Smooth muscle cell (in vitro differentiated cells): ENCODE data around the gene MANSC4. TPM values are rescaled to one million over a fixed set of nuclear protein-coding genes. Genes with fewer than 3 reads are reported as not detected.

Experiments used
- DNase-seq: peaks from one replicate; lab custom pipeline; 2025; ENCODE audit not compliant: unreplicated experiment; lab: John Stamatoyannopoulos, UW
- H2AFZ ChIP-seq: fragments of 200-600 bp; sonication (generic); 2 replicates; pipeline ENCODE4 v1.6.0; 2016; ENCODE audit warnings: antibody characterized with exemption, low read depth, mild to moderate bottlenecking
- H3F3A ChIP-seq: fragments of 200-600 bp; sonication (generic); 2 replicates; pipeline ENCODE4 v1.6.0; 2017; ENCODE audit warnings: antibody characterized with exemption, low read depth
- H3K27ac ChIP-seq: fragments of 200-600 bp; sonication (generic); 2 replicates; pipeline ENCODE4 v1.5.1; 2016; ENCODE audit warnings: low read depth, mild to moderate bottlenecking
- H3K27me3 ChIP-seq: fragments of 200-600 bp; sonication (generic); 2 replicates; pipeline ENCODE4 v1.6.1; 2016; ENCODE audit warnings: low read depth, mild to moderate bottlenecking
- H3K36me3 ChIP-seq: fragments of 200-600 bp; sonication (generic); 2 replicates; pipeline ENCODE4 v1.5.1; 2016; ENCODE audit warnings: low read depth
- H3K4me1 ChIP-seq: fragments of 200-600 bp; sonication (generic); 2 replicates; pipeline ENCODE4 v1.5.1; 2016; ENCODE audit warnings: low read depth
- H3K4me2 ChIP-seq: fragments of 200-600 bp; sonication (generic); 2 replicates; pipeline ENCODE4 v1.6.0; 2016; ENCODE audit warnings: mild to moderate bottlenecking
- H3K4me3 ChIP-seq: fragments of 200-600 bp; sonication (generic); 2 replicates; pipeline ENCODE4 v1.5.1; 2016; ENCODE audit warnings: mild to moderate bottlenecking
- H3K79me2 ChIP-seq: fragments of 200-600 bp; sonication (generic); 2 replicates; pipeline ENCODE4 v1.6.0; 2016; ENCODE audit warnings: low read depth, mild to moderate bottlenecking
- H3K9ac ChIP-seq: fragments of 200-600 bp; sonication (generic); 2 replicates; pipeline ENCODE4 v1.6.0; 2016; ENCODE audit warnings: low read depth
- H3K9me3 ChIP-seq: fragments of 200-600 bp; sonication (generic); replicated peaks from 2 replicates; pipeline ENCODE4 v1.5.1; 2016; ENCODE audit warnings: low read depth
- H4K20me1 ChIP-seq: fragments of 200-600 bp; sonication (generic); 2 replicates; pipeline ENCODE4 v1.6.0; 2016; ENCODE audit warnings: low read depth
- CTCF ChIP-seq: fragments of 200-600 bp; sonication (generic); IDR thresholded peaks from 2 replicates; pipeline ENCODE4 v1.5.1; 2017; ENCODE audit warnings: borderline replicate concordance, mild to moderate bottlenecking, antibody characterized with exemption; ENCODE audit not compliant: insufficient read depth, poor library complexity, severe bottlenecking
- WGBS: methylation state at CpG from one replicate; pipeline ENCODE4 v1.1.7; 2016; ENCODE audit warnings: low lambda C conversion rate; 5-methylcytosine and 5-hydroxymethylcytosine counted together
- polyA plus RNA-seq: library from polyadenylated mRNA; unstranded; fragments of >200 nt; fragmentation: Nextera tagmentation; extraction: Ambion mirVana; gene quantifications from 2 replicates; pipeline ENCODE4 v1.2.1, GENCODE V29; 2016
- total RNA-seq: library from RNA; depleted of rRNA; stranded (reverse); fragments of >200 nt; gene quantifications from 2 replicates; pipeline ENCODE4 v1.2.3, GENCODE V29; 2014

The MANSC4 gene
- total and polyA plus RNA-seq, 2 experiments from 2014 or later, result 0.47 to 2.9 TPM

- no peaks in the 10 kb centered on the region for H3K79me2 ChIP-seq
- no peaks in the 10 kb centered on the region for H3K4me1 ChIP-seq
- TF ChIP-seq CTCF, result no peak
- H3K4me3 ChIP-seq, result no peak overlapping the region
- peaks cover 12% of the 10 kb centered on the region for H3F3A ChIP-seq
- no peaks in the 10 kb centered on the region for H3K9me3 ChIP-seq
- peak overlapping the region; percentile 46 for H2AFZ ChIP-seq
- H3K27ac ChIP-seq, result no peak overlapping the region
- no peaks in the 10 kb centered on the region for H3K36me3 ChIP-seq
- H4K20me1 ChIP-seq, result no peaks in the 10 kb centered on the region
- no peak overlapping the region for H3K4me2 ChIP-seq
- no peak for DNase-seq
- H3K9ac ChIP-seq, result no peak overlapping the region
- no peaks in the 10 kb centered on the region for H3K27me3 ChIP-seq
- WGBS, result 35% methylated on average over 3 of the region's 3 CpGs
Measured at GRCh38 chr12:27814851-27815591, 35.0 kb upstream of the MANSC4 start.

DNA sequence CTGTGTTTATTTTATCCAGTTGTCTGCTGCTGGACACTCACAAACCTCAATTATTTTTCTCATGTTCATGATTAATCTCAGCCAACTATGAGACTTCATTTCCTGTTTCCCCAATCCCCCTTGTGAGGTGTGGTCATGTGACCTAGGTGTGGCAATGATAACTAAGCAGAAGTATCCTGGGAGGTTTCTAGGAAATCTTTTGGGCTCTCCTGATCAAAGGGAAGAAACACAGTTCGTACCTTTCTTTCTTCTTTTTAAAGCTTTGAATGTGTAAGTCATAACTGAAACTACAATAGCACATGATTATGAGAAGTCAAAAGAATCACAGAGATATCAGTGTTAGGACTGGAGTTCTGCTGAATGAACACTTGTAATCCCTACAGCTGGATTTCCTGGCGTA lies 34.4 kb upstream of the MANSC4 start:
- no peak for TF ChIP-seq CTCF
- no peak for DNase-seq
- Histone ChIP-seq H3F3A (peaks cover 12% of the 10 kb centered on the region), H3K4me2 (no peak overlapping the region), H3K27ac (no peak overlapping the region), H3K4me1 (no peaks in the 10 kb centered on the region), H2AFZ (no peak overlapping the region), H3K27me3 (no peaks in the 10 kb centered on the region), H3K9me3 (no peaks in the 10 kb centered on the region), H3K79me2 (no peaks in the 10 kb centered on the region), H4K20me1 (no peaks in the 10 kb centered on the region), H3K36me3 (no peaks in the 10 kb centered on the region), H3K9ac (no peak overlapping the region), H3K4me3 (no peak overlapping the region)
- WGBS, result 93% methylated on average over 2 of the region's 2 CpGs

DNA sequence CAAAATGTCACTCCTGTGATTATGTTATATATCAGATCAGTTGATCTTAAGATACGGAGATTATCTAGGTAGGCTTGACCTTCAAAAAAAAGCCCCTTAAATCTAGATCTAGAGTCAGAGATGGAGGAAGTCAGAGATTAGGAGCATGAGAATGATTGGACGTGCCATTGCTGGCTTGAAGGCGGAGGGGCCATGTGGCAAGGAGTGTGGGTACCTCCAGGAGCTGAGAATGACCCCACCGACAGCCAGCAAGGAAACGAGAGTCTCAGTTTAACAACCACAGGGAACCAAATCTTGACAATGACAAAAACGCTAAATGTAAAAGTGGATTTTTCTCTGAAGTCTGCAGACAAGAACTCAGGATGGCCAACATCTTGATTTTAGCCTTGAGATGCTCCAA lies 32.5 kb upstream of the MANSC4 start:
- H3K4me1 ChIP-seq, result no peaks in the 10 kb centered on the region
- H2AFZ ChIP-seq, result no peak overlapping the region
- H3K27me3 ChIP-seq, result no peaks in the 10 kb centered on the region
- no peak for DNase-seq
- no peak overlapping the region for H3K4me3 ChIP-seq
- H3K9ac ChIP-seq, result no peak overlapping the region
- H3K36me3 ChIP-seq, result no peaks in the 10 kb centered on the region
- TF ChIP-seq CTCF, result no peak
- H3K4me2 ChIP-seq, result no peak overlapping the region
- H3K9me3 ChIP-seq, result no peaks in the 10 kb centered on the region
- no peaks in the 10 kb centered on the region for H4K20me1 ChIP-seq
- peaks cover 12% of the 10 kb centered on the region for H3F3A ChIP-seq
- no peaks in the 10 kb centered on the region for H3K79me2 ChIP-seq
- H3K27ac ChIP-seq, result no peak overlapping the region
- 90% methylated on average over 6 of the region's 6 CpGs for WGBS

DNA sequence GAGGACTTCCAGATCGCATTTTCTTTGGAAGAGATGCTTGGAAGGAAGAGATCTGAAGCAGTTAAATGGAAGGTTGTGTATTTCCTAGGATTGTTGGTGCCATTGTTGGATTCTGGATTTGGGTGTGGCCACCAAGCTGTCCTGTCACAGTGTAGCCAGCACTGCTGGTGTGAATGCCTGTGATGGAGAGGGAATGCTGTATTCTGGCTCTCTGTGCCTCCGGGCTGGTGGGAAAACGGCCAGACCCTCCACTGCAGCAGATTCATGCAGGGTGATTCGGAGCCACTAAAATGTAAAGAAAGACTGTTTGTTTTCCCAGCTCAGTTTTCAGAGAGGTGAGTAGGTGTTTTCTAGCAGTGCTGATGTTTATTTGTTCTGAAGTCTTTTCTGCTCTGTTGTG lies 30.7 kb upstream of the MANSC4 start:
- Histone ChIP-seq H3K4me3 (no peak overlapping the region), H3K79me2 (no peaks in the 10 kb centered on the region), H3K9ac (no peak overlapping the region), H3K27me3 (no peaks in the 10 kb centered on the region), H4K20me1 (no peaks in the 10 kb centered on the region), H3K36me3 (no peaks in the 10 kb centered on the region), H3K4me2 (no peak overlapping the region), H3K27ac (no peak overlapping the region), H3F3A (peaks cover 12% of the 10 kb centered on the region), H2AFZ (no peak overlapping the region), H3K9me3 (no peaks in the 10 kb centered on the region), H3K4me1 (no peaks in the 10 kb centered on the region)
- WGBS, result 60% methylated on average over 4 of the region's 4 CpGs
- no peak for DNase-seq
- TF ChIP-seq CTCF, result no peak
